Measurements from ENCODE around the gene GLB1L2.

GLB1L2 gene

GRCh38 chr11:134289789-134290188 is 42.0 kb upstream of the GLB1L2 start:
- Histone ChIP-seq H4K91ac (ENCODE audit: low read length) (no peak overlapping the region), H3K18ac (ENCODE audit: low read depth in 1 of 2, low read length in 2 of 2) (no peak overlapping the region), H3K4ac (ENCODE audit: low read depth in 1 of 2, low read length in 2 of 2) (no peak overlapping the region), H3K79me1 (replicated peaks; ENCODE audit: low read length, poor library complexity, severe bottlenecking) (no peaks in the 10 kb centered on the region), H3K36me3 (ENCODE audit: control insufficient read depth in 1 of 2, insufficient read depth in 2 of 2, low read depth in 1 of 2, low read length in 2 of 2) (no peaks in the 10 kb centered on the region), H3K14ac (ENCODE audit: low read length in 2 of 2) (no peak overlapping the region), H3K4me3 (ENCODE audit: insufficient read depth in 1 of 2, low read depth in 1 of 2, low read length in 2 of 2) (no peak overlapping the region), H2AK5ac (ENCODE audit: low read length, severe bottlenecking) (no peak overlapping the region), H2BK120ac (ENCODE audit: low read depth, low read length) (no peak overlapping the region), H4K8ac (ENCODE audit: low read length) (no peak overlapping the region), H2AFZ (ENCODE audit: low read depth, low read length) (no peak overlapping the region), H3K4me2 (ENCODE audit: low read length, poor library complexity, severe bottlenecking) (no peak overlapping the region), H3K23ac (ENCODE audit: low read length in 2 of 2) (no peak overlapping the region), H2BK15ac (ENCODE audit: low read depth, poor library complexity, severe bottlenecking) (no peak overlapping the region), H2BK12ac (ENCODE audit: low read length in 2 of 2) (no peak overlapping the region), H3K27me3 (ENCODE audit: control insufficient read depth in 1 of 2, insufficient read depth in 1 of 2, low read length in 2 of 2) (peaks cover 0 to 29% of the 10 kb centered on the region in 2 experiments), H2BK5ac (ENCODE audit: low read depth, low read length, poor library complexity, severe bottlenecking) (no peak overlapping the region), H3K4me1 (ENCODE audit: control insufficient read depth, insufficient read depth, low read depth, low read length) (no peaks in the 10 kb centered on the region), H3K9ac (ENCODE audit: low read length) (no peak overlapping the region), H3K27ac (ENCODE audit: low read length, poor library complexity, severe bottlenecking) (no peak overlapping the region), H3K9me3 (ENCODE audit: control insufficient read depth, low read length) (no peaks in the 10 kb centered on the region)
- 75% methylated on average over 12 of the region's 12 CpGs for WGBS
- no peak for DNase-seq

GRCh38 chr11:134290646-134291045 is 41.1 kb upstream of the GLB1L2 start:
- no peaks in the 10 kb centered on the region for H3K79me1 ChIP-seq (replicated peaks; ENCODE audit: low read length, poor library complexity, severe bottlenecking)
- H2AFZ ChIP-seq (ENCODE audit: low read depth, low read length): no peak overlapping the region
- no peak for DNase-seq
- no peaks in the 10 kb centered on the region for H3K36me3 ChIP-seq (ENCODE audit: control insufficient read depth in 1 of 2, insufficient read depth in 2 of 2, low read depth in 1 of 2, low read length in 2 of 2)
- 79% methylated on average over 7 of the region's 7 CpGs for WGBS
- H3K9me3 ChIP-seq (ENCODE audit: control insufficient read depth, low read length): no peaks in the 10 kb centered on the region
- no peak overlapping the region for H2BK120ac ChIP-seq (ENCODE audit: low read depth, low read length)
- H3K4me2 ChIP-seq (ENCODE audit: low read length, poor library complexity, severe bottlenecking): no peak overlapping the region
- H2AK5ac ChIP-seq (ENCODE audit: low read length, severe bottlenecking): no peak overlapping the region
- no peak overlapping the region for H3K14ac ChIP-seq (ENCODE audit: low read length in 2 of 2)
- no peak overlapping the region for H3K4ac ChIP-seq (ENCODE audit: low read depth in 1 of 2, low read length in 2 of 2)
- H3K23ac ChIP-seq (ENCODE audit: low read length in 2 of 2): no peak overlapping the region
- no peak overlapping the region for H3K27ac ChIP-seq (ENCODE audit: low read length, poor library complexity, severe bottlenecking)
- no peak overlapping the region for H2BK12ac ChIP-seq (ENCODE audit: low read length in 2 of 2)
- no peak overlapping the region for H4K8ac ChIP-seq (ENCODE audit: low read length)
- no peak overlapping the region for H2BK5ac ChIP-seq (ENCODE audit: low read depth, low read length, poor library complexity, severe bottlenecking)
- H3K4me3 ChIP-seq (ENCODE audit: insufficient read depth in 1 of 2, low read depth in 1 of 2, low read length in 2 of 2): no peak overlapping the region
- H3K18ac ChIP-seq (ENCODE audit: low read depth in 1 of 2, low read length in 2 of 2): no peak overlapping the region
- H3K27me3 ChIP-seq (ENCODE audit: control insufficient read depth in 1 of 2, insufficient read depth in 1 of 2, low read length in 2 of 2): peaks cover 0 to 29% of the 10 kb centered on the region in 2 experiments
- no peaks in the 10 kb centered on the region for H3K4me1 ChIP-seq (ENCODE audit: control insufficient read depth, insufficient read depth, low read depth, low read length)
- no peak overlapping the region for H2BK15ac ChIP-seq (ENCODE audit: low read depth, poor library complexity, severe bottlenecking)
- H3K9ac ChIP-seq (ENCODE audit: low read length): no peak overlapping the region
- H4K91ac ChIP-seq (ENCODE audit: low read length): no peak overlapping the region

DNA sequence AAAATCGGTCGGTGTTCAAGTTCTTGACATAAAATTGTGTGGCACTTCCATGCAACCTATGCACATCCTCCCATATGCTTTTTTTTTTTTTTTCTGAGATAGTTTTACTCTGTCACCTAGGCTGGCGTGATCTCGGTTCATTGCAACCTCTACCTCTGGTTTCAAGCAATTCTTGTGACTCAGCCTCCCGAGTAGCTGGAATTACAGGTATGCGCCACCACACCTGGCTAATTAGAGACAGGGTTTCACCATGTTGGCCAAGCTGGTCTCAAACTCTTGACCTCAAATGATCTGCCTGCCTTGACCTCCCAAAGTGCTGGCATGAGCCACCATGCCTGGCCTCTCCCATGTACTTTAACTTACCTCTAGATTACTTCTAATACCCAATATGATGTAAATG is 40.6 kb upstream of the GLB1L2 start:
- 66% methylated on average over 6 of the region's 6 CpGs for whole genome bisulfite sequencing
- H3K27ac ChIP-seq (ENCODE audit: low read length, poor library complexity, severe bottlenecking): no peak overlapping the region
- H2BK12ac ChIP-seq (ENCODE audit: low read length in 2 of 2): no peak overlapping the region
- no peak overlapping the region for H3K4me3 ChIP-seq (ENCODE audit: insufficient read depth in 1 of 2, low read depth in 1 of 2, low read length in 2 of 2)
- no peak overlapping the region for H4K91ac ChIP-seq (ENCODE audit: low read length)
- no peak overlapping the region for H3K4ac ChIP-seq (ENCODE audit: low read depth in 1 of 2, low read length in 2 of 2)
- H3K79me1 ChIP-seq (replicated peaks; ENCODE audit: low read length, poor library complexity, severe bottlenecking): no peaks in the 10 kb centered on the region
- H3K27me3 ChIP-seq (ENCODE audit: control insufficient read depth in 1 of 2, insufficient read depth in 1 of 2, low read length in 2 of 2): peaks cover 0 to 29% of the 10 kb centered on the region in 2 experiments
- H2AFZ ChIP-seq (ENCODE audit: low read depth, low read length): no peak overlapping the region
- H3K4me1 ChIP-seq (ENCODE audit: control insufficient read depth, insufficient read depth, low read depth, low read length): no peaks in the 10 kb centered on the region
- no peak overlapping the region for H3K18ac ChIP-seq (ENCODE audit: low read depth in 1 of 2, low read length in 2 of 2)
- DNase-seq: no peak
- no peak overlapping the region for H2AK5ac ChIP-seq (ENCODE audit: low read length, severe bottlenecking)
- H3K4me2 ChIP-seq (ENCODE audit: low read length, poor library complexity, severe bottlenecking): no peak overlapping the region
- no peak overlapping the region for H2BK15ac ChIP-seq (ENCODE audit: low read depth, poor library complexity, severe bottlenecking)
- no peak overlapping the region for H4K8ac ChIP-seq (ENCODE audit: low read length)
- no peak overlapping the region for H3K9ac ChIP-seq (ENCODE audit: low read length)
- no peaks in the 10 kb centered on the region for H3K36me3 ChIP-seq (ENCODE audit: control insufficient read depth in 1 of 2, insufficient read depth in 2 of 2, low read depth in 1 of 2, low read length in 2 of 2)
- H2BK120ac ChIP-seq (ENCODE audit: low read depth, low read length): no peak overlapping the region
- no peaks in the 10 kb centered on the region for H3K9me3 ChIP-seq (ENCODE audit: control insufficient read depth, low read length)
- no peak overlapping the region for H3K14ac ChIP-seq (ENCODE audit: low read length in 2 of 2)
- no peak overlapping the region for H2BK5ac ChIP-seq (ENCODE audit: low read depth, low read length, poor library complexity, severe bottlenecking)
- H3K23ac ChIP-seq (ENCODE audit: low read length in 2 of 2): no peak overlapping the region

DNA sequence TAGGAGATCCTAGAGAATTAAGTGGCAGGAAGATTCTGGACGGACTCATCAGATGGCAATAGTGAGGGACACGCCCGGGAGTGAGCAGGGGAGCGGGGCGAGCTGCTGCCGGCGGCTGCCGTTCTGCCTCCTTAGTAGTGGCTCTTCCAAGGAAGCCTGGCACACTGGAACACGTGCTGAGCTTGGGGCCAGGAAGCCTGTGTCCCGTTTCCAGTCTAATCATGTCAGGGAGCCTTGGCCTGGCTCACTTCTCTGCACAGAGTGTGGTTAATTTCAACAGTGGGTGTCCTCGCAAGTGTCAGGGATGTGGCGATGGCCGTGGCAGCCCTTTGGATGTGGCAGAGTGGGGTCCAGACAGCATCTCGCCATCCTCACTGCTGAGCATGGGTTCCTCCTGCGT is 39.1 kb upstream of the GLB1L2 start:
- Histone ChIP-seq H3K18ac (ENCODE audit: low read depth in 1 of 2, low read length in 2 of 2) (no peak overlapping the region), H3K4ac (ENCODE audit: low read depth in 1 of 2, low read length in 2 of 2) (no peak overlapping the region), H3K4me3 (ENCODE audit: insufficient read depth in 1 of 2, low read depth in 1 of 2, low read length in 2 of 2) (no peak overlapping the region), H3K36me3 (ENCODE audit: control insufficient read depth in 1 of 2, insufficient read depth in 2 of 2, low read depth in 1 of 2, low read length in 2 of 2) (no peaks in the 10 kb centered on the region), H3K27ac (ENCODE audit: low read length, poor library complexity, severe bottlenecking) (no peak overlapping the region), H3K27me3 (ENCODE audit: control insufficient read depth in 1 of 2, insufficient read depth in 1 of 2, low read length in 2 of 2) (peaks cover 0 to 27% of the 10 kb centered on the region in 2 experiments), H3K9ac (ENCODE audit: low read length) (no peak overlapping the region), H3K14ac (ENCODE audit: low read length in 2 of 2) (no peak overlapping the region), H3K23ac (ENCODE audit: low read length in 2 of 2) (no peak overlapping the region), H2AK5ac (ENCODE audit: low read length, severe bottlenecking) (no peak overlapping the region), H2BK12ac (ENCODE audit: low read length in 2 of 2) (no peak overlapping the region), H3K4me1 (ENCODE audit: control insufficient read depth, insufficient read depth, low read depth, low read length) (no peaks in the 10 kb centered on the region), H3K9me3 (ENCODE audit: control insufficient read depth, low read length) (no peaks in the 10 kb centered on the region), H3K4me2 (ENCODE audit: low read length, poor library complexity, severe bottlenecking) (no peak overlapping the region), H4K8ac (ENCODE audit: low read length) (no peak overlapping the region), H2BK120ac (ENCODE audit: low read depth, low read length) (no peak overlapping the region), H2BK5ac (ENCODE audit: low read depth, low read length, poor library complexity, severe bottlenecking) (no peak overlapping the region), H2AFZ (ENCODE audit: low read depth, low read length) (no peak overlapping the region), H3K79me1 (replicated peaks; ENCODE audit: low read length, poor library complexity, severe bottlenecking) (no peaks in the 10 kb centered on the region), H2BK15ac (ENCODE audit: low read depth, poor library complexity, severe bottlenecking) (no peak overlapping the region), H4K91ac (ENCODE audit: low read length) (no peak overlapping the region)
- DNase-seq: no peak
- WGBS: 73% methylated on average over 15 of the region's 15 CpGs

Data from mesenchymal stem cell (in vitro differentiated cells and primary cell).